M059J (cell line): ENCODE measurements around the gene TRIM47. TPM values are rescaled to one million over a fixed set of nuclear protein-coding genes. Genes with fewer than 3 reads are reported as not detected.
"Not testable (repeated sequence)": the region's sequence is repeated elsewhere in the genome, so short reads cannot be mapped to it uniquely, and the experiment has no call there.

Source experiments
- DNase-seq: peaks from one replicate; pipeline ENCODE4 v3.0.0-alpha.2; 2012; ENCODE audit warnings: low read depth
- total RNA-seq: library from RNA; depleted of rRNA; stranded (reverse); fragments of >200 nt; shearing (Covaris generic); gene quantifications from 2 replicates; pipeline ENCODE4 v1.2.3, GENCODE V29; 2014

The TRIM47 gene
- total RNA-seq, 1 experiment from 2014 or later: 6.6 TPM

DNA sequence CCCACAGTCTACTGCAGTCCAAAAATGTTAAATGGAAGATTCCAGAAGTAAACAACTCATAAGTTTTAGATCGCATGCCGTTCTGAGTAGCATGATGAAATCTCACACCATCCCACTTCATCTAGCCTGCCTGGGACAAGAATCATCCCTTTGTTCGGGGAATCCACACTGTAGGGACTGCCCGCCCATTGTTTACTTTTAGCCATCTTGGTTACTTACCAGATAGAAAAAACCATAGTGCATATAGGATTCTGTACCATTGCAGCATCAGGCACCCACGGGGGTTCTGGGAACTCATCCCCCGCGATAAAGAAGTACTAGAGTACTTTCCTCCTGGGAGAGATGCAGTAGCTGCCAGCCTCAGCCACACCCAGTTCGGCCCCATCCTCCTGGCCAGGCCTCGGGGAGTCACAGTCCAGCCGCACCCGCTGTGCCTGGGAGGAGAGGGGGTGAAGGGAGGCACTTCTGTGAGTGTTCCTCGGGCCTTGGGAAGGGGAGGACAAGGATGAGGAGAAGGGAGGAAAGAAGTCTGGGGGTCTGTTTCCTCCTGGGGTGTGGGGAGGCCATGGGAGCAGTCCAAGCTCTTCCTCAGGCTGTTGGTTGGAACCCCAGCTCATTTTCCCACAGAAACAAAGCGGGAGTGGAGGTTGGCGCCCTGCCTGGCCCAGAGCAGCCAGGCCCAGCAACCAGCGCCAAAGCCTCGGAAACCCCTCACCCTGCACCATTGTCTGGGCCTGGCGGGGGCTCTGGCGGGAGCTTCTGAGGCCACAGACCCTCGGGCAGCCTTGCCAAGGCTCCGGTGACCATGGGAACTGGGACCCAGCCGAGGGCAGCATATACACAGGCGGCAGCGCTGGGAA, 8.9 kb downstream of the TRIM47 start:
- DNase-seq: peak; percentile 14

DNA sequence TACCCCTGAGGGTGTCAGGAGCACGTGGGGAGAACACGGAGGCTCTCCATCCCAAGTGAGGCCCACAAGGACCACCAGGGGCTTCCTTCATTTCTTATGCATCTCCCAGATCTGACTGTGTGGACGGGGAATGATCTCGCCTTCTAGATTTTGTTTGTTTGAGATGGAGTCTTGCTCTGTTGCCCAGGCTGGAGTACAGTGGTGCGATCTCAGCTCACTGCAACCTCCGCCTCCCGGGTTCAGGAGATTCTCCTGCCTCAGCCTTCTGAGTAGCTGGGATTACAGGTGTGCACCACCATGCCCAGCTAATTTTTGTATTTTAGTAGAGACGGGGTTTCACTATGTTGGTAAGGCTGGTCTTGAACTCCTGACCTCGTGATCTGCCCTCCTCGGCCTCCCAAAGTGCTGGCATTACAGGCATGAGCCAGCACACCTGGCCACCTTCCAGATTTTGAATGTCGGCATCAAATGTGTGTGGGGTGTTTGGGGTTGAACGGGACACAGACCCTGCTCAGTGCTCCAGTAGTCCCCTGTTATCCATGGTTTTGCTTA, 9.6 kb downstream of the TRIM47 start:
- not testable (repeated sequence) for DNase-seq

DNA sequence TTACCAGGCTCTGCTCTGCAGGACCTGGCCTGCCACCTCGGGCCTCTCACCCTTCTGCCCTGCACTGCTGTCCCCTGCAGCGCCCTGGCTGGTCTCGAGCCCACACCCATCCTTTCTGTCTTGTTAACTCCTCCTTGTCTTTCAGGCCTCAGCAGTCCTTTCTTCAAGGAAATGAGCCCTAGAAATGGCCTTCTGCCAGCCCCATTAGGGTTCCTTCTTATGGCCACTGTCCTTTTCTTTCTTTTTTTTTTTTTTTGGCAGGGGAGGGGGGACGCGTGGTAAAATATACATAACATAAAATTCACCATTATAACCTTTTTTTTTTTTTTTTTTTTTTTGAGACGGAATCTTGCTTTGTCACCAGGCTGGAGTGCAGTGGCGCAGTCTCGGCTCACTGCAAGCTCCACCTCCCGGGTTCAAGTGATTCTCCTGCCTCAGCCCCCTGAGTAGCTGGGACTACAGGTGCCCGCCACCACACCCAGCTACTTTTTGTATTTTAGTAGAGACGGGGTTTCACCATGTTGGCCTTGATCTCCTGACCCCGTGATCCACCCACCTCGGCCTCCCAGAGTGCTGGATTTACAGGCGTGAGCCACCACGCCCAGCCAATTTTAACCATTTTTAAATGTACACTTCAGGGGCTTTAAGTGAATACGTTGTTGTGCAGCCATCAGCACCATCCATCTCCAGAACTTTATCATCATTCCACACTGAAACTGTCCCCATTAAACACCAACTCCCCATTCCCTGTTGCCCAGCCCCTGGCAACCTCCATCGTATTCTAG, 12.8 kb downstream of the TRIM47 start:
- not testable (repeated sequence) for DNase-seq

DNA sequence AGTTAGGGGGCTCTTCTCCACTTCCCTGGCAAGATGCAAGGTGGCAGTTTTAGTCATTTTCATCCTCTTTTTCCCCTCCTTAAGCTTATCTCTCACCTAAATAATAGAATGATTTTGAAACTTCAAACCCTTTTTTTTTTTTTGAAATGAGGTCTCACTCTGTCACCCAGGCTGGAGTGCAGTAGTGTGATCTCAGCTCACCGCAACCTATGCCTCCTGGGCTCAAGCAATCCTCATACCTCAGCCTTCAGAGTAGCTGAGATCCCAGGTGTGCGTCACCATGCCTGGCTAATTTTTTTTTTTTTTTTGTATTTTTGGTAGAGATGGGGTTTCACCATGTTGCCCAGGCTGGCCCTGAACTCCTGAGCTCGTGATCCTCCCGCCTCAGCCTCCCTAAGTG, 13.5 kb downstream of the TRIM47 start:
- not testable (repeated sequence) for DNase-seq

DNA sequence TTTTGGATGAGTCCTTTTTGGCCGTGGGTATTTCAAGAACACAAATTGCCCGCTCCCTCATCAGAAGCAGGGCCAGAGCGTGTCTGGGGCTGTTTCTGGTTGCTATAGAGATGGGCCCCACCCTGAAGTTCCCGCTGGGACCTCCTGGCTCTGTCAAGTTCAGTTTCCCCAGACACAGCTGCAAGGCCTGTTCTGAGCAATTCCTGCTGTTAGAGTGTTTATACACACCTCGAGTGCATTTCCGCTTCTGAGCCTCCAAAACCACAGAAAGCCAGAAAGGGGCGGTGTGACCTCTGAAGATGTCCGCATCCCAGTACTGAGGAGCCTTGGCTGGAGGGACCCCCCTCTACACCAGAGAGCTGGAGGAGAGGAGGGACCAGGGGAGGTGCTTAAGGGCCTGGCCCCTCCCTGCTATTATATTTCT, 13.9 kb downstream of the TRIM47 start:
- DNase-seq: peak; percentile 26

DNA sequence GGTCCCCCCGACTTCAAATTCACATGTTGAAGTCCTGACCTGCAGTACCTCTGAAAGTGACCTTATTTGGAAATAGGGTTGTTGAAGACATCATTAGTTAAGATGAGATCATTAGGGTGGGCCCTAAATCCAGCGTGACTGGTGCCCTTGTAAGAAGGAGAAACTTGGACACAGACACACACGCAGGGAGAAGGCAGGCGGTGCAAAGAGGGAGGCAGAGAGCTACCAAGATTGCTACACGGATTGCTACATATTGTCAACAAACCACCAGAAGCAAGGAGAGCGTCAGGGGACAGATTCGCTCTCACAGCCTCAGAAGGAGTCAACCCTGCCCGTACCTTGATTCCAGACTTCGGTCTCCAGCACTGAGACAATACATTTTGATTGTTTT, 16.5 kb downstream of the TRIM47 start:
- DNase-seq: no peak

DNA sequence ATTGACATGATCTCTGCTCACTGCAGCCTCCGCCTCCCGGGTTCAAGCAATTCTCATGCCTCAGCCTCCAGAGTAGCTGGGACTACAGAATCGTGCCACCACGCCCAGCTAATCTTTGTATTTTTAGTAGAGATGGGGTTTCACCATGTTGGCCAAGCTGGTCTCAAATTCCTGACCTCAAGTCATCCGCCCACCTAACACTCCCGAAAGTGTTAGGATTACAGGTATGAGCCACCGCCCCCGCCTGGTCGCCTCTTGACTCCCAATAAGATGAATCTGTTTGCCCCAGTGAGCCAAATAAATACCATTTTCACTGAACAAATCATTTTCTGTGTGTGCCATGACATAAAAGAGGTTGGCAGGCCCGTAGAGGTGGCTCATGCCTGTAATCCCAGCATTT, 19.0 kb downstream of the TRIM47 start:
- not testable (repeated sequence) for DNase-seq

DNA sequence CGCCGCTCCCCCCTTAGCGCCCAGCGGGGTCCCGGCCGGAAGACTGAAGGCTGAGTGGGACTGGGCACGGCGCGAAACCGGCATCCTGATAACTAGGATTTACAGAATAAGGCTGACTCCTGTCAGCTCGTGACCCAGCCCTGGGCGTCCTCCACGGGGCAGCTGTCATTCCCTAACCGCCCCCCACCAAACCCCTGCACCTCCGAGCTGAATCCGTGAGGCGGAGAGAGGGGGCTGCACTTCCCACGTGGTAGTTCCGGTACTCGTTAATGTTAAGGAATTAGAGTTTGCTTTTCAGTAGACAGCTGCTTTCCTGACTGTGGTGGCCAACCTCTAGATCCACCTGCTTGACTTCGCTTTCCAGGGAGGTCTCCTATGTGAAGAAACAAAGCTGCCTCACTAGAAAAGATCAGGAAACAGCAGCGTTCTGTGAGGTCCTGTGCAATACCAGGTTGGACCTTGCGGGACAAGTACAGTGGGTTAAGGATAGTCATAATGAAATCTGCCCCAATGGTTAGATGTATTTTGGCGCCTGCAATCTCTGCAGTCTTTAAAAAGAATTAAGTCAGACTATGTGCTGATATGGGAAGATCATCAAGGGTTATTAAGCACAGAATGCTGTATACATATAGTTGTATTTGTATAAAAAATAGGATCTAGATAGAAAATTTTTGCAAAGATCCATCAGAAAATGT, 22.2 kb downstream of the TRIM47 start:
- peak; percentile 28 for DNase-seq

DNA sequence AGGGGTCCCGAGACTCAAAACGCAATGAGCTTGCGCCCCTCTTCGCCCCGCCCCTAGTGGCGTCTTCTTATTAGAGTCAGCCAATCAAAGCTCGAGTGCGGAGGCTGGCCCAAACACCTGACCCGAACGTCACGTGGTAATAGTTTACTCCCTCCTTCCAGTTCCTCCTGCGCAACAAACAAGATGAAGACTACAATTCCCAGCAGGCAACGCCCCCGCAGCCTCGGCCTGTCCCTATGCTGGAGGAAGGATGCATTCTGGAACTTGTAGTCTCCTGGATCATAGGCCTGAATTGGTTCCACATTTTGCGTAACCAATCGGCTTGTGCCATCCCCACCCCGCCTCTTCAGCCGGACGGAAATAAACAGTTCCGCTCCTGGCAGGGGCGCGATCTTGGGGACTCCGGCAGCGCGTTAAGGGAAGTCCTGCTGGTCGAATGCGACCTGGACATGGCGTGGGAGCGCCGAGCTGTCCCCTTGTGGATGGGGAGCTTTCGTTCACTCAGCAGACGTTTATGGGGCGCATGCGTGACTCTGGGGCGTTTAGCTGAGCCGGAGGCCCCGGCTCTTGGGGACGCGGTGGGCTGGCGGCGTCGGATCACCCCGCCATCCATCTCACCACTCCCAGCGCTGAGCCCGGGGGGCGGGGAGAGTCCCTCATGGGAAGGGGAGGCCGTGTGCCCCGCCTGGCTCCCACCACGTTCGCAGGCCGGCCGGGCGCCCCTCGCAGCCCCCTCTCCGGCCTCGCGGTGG, 22.9 kb downstream of the TRIM47 start, which contains the start of gene WBP2:
TSS of gene WBP2 (minus strand) at position 26 of the 752 bp plus-strand sequence. CDS start 38 bp downstream, outside the sequence.
- DNase-seq: peak; percentile 99

DNA sequence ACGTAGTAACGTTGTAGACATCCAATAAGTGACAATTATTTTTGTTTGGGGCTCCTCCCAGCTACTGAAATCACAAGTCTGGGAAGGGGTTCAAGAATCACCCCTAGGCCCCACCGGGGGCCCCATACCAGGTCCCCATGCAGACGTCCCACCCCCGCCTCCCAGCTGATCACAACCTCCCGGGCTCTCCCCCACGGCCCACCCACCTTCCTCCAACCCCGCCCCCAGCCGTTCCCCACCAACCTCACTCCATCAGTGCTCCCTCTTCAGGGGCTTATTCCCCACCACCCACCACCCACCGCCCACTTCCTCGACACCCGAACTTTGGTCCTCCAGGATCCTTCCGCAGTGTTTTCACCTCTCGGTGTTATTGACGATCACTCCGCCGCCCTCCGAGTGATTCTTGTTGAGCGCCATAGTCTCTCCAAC, 23.5 kb downstream of the TRIM47 start:
- no peak for DNase-seq

DNA sequence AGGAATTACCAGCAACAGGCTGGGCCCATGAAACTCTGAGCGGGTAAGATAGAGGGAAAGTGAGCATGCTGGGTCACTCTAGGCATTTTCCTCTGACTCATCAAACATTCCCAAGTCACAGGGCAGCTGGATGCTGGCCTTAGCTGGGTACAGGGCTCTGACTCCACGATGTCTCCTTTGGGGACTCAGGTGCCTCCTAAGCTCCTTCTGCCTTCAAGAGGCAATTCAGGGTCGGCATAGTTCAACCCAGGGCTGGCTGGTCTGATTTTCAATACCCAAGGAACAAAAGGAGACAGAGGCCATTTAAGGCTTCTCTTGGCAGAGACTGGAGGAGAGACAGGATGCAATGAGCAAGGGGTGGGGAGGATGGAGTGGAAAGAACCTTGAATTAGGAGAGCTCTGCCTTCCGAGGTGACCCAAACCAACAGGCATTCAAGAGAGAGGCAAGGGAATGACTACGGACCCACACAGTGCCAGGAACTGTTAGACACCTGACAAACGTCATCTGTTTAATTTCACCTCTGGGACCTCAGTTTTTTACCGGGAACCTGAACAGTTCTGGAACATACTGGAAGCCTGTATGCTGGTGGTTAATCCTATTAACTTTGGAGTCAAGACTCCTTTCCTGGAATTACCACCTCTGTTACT, 24.2 kb downstream of the TRIM47 start:
- DNase-seq: peak; percentile 87

DNA sequence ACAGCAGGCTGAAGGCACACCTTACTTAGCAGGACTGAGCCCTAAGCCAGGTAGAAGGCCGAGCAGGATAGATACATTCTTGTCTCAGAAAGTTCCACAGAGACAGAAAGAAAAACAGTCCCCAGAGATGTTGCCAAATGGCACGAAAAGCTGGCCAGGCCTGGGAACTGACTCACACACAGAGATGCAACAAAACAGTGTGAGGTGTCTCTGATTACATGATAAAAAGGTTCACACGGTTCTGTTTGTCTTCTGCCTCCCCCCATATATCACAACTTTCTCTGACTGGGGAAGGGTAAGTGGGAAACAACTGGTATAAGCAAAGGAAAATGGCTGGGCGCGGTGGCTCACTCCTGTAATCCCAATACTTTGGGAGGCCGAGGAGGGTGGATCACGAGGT, 24.9 kb downstream of the TRIM47 start:
- DNase-seq: peak; percentile 79

DNA sequence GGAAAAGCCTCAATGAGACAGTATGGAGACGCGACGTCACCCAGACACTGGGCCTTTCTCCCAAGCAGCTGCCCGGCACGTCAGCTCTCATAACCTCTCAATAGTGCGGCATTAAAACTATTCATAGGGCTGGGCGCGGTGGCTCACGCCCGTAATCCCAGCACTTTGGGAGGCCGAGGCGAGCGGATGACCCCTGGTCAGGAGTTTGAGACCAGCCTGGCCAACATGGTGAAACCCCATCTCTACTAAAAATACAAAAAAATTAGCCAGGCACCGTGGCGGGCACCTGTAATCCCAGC, 26.7 kb downstream of the TRIM47 start:
- DNase-seq: not testable (repeated sequence)

DNA sequence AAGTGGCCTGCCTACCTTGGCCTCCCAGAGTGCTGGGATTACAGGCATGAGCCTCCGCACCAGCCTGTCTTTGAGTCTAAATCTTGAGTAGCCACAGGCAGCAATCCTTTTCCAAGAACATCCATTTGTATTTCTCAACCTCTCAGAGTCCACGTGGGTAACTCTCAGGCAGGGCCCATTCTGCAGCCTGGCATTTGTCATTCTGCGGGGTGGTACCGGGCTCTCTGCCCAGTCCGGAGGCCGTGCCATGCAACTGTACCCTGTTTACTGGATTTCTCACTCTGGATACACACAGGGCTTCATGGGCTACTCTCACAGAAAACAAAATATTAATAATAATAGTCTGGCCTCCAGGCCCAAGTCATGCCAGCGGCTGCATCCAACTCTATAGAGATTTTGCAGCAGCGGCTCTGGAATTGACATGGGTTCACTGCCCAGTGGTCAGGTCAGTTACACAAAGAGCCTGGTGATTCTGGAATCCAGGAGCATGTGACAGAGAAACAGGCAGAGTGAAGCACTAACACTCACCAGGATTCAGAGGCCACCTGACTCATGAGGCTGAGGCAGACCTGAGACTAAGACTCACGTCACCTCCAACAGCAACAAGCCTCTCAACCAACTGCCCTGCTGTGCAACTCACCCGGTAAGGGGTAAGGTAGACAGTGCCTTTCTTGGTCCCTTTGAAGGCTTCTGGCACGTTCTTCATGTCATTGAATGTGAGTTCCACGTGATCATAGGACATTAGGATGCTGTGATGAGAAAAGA, 27.3 kb downstream of the TRIM47 start:
- no peak for DNase-seq

DNA sequence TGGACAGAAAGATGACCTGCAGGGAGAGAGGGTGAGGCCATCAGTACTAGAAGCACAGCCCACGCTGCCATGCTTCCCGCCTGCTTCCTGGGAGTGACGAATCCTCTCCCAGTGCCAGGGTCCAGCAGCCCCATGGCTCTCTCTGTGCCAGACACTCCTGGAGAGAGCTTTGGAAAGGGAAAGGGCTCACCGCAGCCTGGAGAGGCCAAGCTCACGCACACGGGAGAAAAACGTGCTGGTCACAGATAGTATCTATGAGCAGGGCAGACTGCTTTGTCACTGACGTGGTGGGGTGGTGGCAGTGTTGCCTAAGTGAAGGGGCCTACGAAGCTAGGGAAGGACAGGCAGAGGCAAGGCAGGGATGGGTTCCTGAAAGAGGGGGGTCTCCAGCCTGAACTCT, 28.7 kb downstream of the TRIM47 start:
- DNase-seq: no peak

DNA sequence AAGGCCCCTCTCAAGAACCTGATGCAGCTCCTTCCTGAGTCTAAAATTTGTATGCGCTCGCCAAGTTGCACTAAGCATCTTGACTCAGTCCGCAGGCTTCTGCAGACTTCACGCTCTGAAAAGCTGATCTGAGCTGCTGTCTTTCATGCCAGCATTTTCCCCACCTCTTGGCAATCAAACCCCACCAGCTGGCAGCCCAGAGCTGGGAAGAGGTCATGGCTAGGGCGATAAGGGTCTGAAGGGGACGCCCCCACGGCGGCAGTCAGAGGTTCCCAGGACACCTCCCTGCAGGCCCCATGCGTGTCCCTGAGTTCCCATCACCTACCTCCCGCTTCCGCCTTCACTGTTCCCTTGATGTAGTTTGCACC, 29.1 kb downstream of the TRIM47 start:
- DNase-seq: no peak

DNA sequence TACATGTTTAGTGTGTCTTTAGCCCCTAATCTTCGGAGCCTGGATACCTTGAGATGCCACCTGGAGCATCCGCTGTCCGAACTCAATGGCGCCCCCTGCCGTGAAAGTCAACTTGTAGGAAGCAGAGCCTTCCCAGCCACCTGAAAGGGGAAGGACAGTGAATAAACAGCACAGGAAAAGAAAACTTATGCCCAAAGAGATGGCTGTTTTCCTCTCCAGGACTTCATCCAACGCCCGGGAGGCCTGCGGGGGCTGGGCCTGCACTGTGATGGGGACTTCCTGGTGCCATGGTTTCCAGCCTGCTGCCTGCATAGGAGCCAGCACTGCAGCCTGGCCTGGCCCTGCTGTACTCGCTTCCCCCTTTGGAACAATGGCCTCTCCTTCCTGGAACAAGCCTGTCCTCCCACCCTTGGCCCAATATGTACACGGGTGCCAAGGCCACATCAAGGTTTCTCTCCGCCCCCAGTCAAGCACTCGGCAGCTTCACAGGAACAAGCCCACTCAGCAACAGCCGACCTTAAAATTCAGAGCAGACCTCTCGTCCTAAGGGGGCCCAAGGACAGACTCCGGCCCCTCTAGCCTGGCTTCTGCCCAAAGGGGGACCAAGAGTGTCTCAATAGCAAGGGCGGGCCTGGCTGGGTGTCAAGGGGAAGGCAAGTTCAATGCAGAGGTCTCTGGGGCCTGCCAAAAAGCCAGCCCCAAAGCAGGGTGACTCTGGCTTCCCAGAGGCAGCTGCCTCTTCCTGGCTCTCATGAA, 29.7 kb downstream of the TRIM47 start:
- peak; percentile 43 for DNase-seq

DNA sequence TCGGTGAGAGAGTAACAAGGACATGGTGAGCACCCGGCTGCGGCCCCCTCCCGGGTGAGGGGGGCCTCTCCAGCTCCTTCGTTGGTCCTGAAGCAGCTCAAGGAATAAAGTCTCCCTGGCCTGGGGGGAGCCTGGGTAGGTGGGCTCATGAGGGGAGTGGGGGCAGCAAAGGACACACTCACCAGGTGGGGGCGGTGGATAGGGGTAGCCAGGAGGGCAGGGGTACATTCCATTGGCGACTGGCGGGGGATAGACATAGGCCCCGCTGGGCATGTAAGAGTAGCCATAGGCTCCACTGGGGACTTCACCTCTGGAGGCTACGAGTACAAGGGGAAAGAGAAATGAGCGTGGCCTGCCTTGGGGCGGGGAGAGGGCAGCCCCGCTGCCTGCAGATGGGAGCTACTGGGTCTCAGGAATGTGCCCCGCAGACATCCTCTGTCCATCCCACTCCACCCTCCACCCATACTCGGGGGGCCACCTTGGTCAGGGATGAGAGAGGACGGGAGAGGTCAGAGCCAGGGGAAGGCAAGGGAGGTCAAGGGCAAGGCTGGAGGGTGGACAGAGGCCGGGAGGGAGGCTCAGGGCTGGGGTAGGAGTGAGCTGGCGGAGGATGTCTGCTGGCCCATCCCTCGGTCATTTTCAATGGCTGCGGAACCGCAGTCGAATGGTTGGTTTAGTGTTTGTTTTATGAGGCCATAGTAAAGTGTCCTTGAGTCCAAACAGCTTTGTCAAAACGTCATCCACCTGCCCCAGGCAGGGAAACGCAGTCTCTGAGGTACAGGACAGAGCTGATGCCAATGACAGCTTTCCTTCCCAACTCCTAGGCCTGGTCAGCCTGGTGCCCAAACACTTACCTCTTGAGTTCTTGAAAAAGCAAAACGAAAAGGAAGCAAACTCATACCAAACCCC, 30.5 kb downstream of the TRIM47 start:
- DNase-seq: no peak
